Measurements from ENCODE around the gene EIF1B. TPM values are rescaled to one million over a fixed set of nuclear protein-coding genes. Genes with fewer than 3 reads are reported as not detected.

The EIF1B gene
- total RNA-seq, 1 experiment from 2014 or later, result 39.9 TPM

GRCh38 chr3:40355410-40355809 is 45.9 kb downstream of the EIF1B start:
- ChIA-PET POLR2A (ENCODE audit: unreplicated experiment) (no interaction called here), CTCF (no interaction called here)
- H4K20me1 ChIP-seq (ENCODE audit: insufficient read depth), result no peaks in the 10 kb centered on the region
- no peaks in the 10 kb centered on the region for H3F3A ChIP-seq (ENCODE audit: insufficient read depth, low read depth)
- no peak for DNase-seq
- no peaks in the 10 kb centered on the region for H3K79me2 ChIP-seq (ENCODE audit: low read depth)
- H3K9me2 ChIP-seq (ENCODE audit: insufficient read depth), result no peaks in the 10 kb centered on the region
- H3K4me2 ChIP-seq, result no peak overlapping the region
- intact Hi-C loops (cut with micrococcal nuclease; ENCODE audit: unreplicated experiment), result no loop called here
- TF ChIP-seq CTCF (conservative IDR thresholded peaks at IDR 0.05) (no peak), EZH2 (IDR thresholded peaks at IDR 0.05; ENCODE audit: low read depth) (no peak)
- no peak overlapping the region for H2AFZ ChIP-seq
- no peak overlapping the region for H3K27ac ChIP-seq
- no peaks in the 10 kb centered on the region for H3K9me3 ChIP-seq (ENCODE audit: insufficient read depth, low read depth)
- BruUV-seq (replicated peaks), result no TSS peak
- no peaks in the 10 kb centered on the region for H3K4me1 ChIP-seq (replicated peaks; ENCODE audit: insufficient read depth)
- no peaks in the 10 kb centered on the region for H3K36me3 ChIP-seq (ENCODE audit: low read depth)
- no peaks in the 10 kb centered on the region for H3K27me3 ChIP-seq (ENCODE audit: insufficient read depth, low read depth)
- H3K4me3 ChIP-seq, result no peak overlapping the region

GRCh38 chr3:40358454-40358853 is 48.9 kb downstream of the EIF1B start:
- Histone ChIP-seq H3K79me2 (ENCODE audit: low read depth) (no peaks in the 10 kb centered on the region), H3K27ac (no peak overlapping the region), H3K9me3 (ENCODE audit: insufficient read depth, low read depth) (no peaks in the 10 kb centered on the region), H2AFZ (no peak overlapping the region), H3K4me2 (no peak overlapping the region), H3K27me3 (ENCODE audit: insufficient read depth, low read depth) (no peaks in the 10 kb centered on the region), H4K20me1 (ENCODE audit: insufficient read depth) (no peaks in the 10 kb centered on the region), H3K4me3 (no peak overlapping the region), H3F3A (ENCODE audit: insufficient read depth, low read depth) (no peaks in the 10 kb centered on the region), H3K4me1 (replicated peaks; ENCODE audit: insufficient read depth) (no peaks in the 10 kb centered on the region), H3K36me3 (ENCODE audit: low read depth) (no peaks in the 10 kb centered on the region), H3K9me2 (ENCODE audit: insufficient read depth) (no peaks in the 10 kb centered on the region)
- no peak for DNase-seq
- intact Hi-C loops (cut with micrococcal nuclease; ENCODE audit: unreplicated experiment), result no loop called here
- no peak for TF ChIP-seq CTCF (conservative IDR thresholded peaks at IDR 0.05)
- no peak for TF ChIP-seq EZH2 (IDR thresholded peaks at IDR 0.05; ENCODE audit: low read depth)
- CTCF ChIA-PET, result no interaction called here
- BruUV-seq (replicated peaks), result no TSS peak
- POLR2A ChIA-PET (ENCODE audit: unreplicated experiment), result no interaction called here

Other genes with a start within 250 kb of the EIF1B start
- gene ENTPD3, start 77.5 kb downstream of the EIF1B start, total RNA-seq (2021), result not detected in 2 replicates
- 1,756 and 2,201 TPM in 2 replicates for gene RPL14, start 147.6 kb downstream of the EIF1B start, total RNA-seq (2021)
- gene ZNF619, start 167.4 kb downstream of the EIF1B start, total RNA-seq (2021), result 5.1 and 6.9 TPM in 2 replicates
- 4.1 and 4.7 TPM in 2 replicates for gene ZNF620, start 196.3 kb downstream of the EIF1B start, total RNA-seq (2021)
- 21.1 and 26.2 TPM in 2 replicates for gene ZNF621, start 215.3 kb downstream of the EIF1B start, total RNA-seq (2021)

Measured in PC-9 (cell line).